Osteoblast (primary cell): Measurements from ENCODE around the gene CFAP97D1. TPM values are rescaled to one million over a fixed set of nuclear protein-coding genes. Genes with fewer than 3 reads are reported as not detected.

Experiments used
- DNase-seq: peaks from one replicate; pipeline ENCODE4 v3.0.0; 2011; ENCODE audit warnings: low spot score, mixed read lengths; ENCODE audit not compliant: insufficient read length; ENCODE audit errors: missing footprints
- H2AFZ ChIP-seq: 2 replicates; pipeline ENCODE4 v1.6.0; 2011; ENCODE audit warnings: mild to moderate bottlenecking, low read length
- H3K27ac ChIP-seq: 2 replicates; pipeline ENCODE4 v1.5.1; 2011; ENCODE audit warnings: mild to moderate bottlenecking, low read depth, low read length, moderate library complexity
- H3K27me3 ChIP-seq: 2 replicates; pipeline ENCODE4 v1.6.0; 2012; ENCODE audit warnings: mild to moderate bottlenecking, control low read depth, inconsistent platforms, low read length, moderate library complexity; ENCODE audit not compliant: insufficient read depth
- H3K36me3 ChIP-seq: 2 replicates; pipeline ENCODE4 v1.5.1; 2011; ENCODE audit warnings: mild to moderate bottlenecking, low read length, control low read depth, moderate library complexity; ENCODE audit not compliant: insufficient read depth
- H3K4me1 ChIP-seq: 2 replicates; pipeline ENCODE4 v1.5.1; 2011; ENCODE audit warnings: mild to moderate bottlenecking, low read length, control low read depth, moderate library complexity; ENCODE audit not compliant: insufficient read depth
- H3K4me2 ChIP-seq: 2 replicates; pipeline ENCODE4 v1.6.0; 2011; ENCODE audit warnings: mild to moderate bottlenecking, low read length; ENCODE audit not compliant: insufficient read depth
- H3K4me3 ChIP-seq: fragments of 200-600 bp; sonication (generic); 3 replicates; pipeline ENCODE4 v1.5.1; 2012; ENCODE audit warnings: mild to moderate bottlenecking, low read length, inconsistent platforms; ENCODE audit not compliant: insufficient read depth
- H3K79me2 ChIP-seq: 2 replicates; pipeline ENCODE4 v1.6.0; 2012; ENCODE audit warnings: mild to moderate bottlenecking, low read length, control low read depth, inconsistent platforms; ENCODE audit not compliant: insufficient read depth
- H3K9me3 ChIP-seq: 2 replicates; pipeline ENCODE4 v1.5.1; 2011; ENCODE audit warnings: low read depth, low read length, control low read depth
- H4K20me1 ChIP-seq: 2 replicates; pipeline ENCODE4 v1.6.0; 2012; ENCODE audit warnings: mild to moderate bottlenecking, low read length, control low read depth; ENCODE audit not compliant: insufficient read depth
- total RNA-seq: library from RNA; depleted of rRNA; stranded (reverse); fragments of >200 nt; gene quantifications from 2 replicates; pipeline ENCODE4 v1.2.3, GENCODE V29; 2012
- TF ChIP-seq, protein P1 (sequence below): IDR thresholded peaks from 2 replicates; pipeline ENCODE4 v1.5.1; 2011; ENCODE audit warnings: mild to moderate bottlenecking, low read depth, low read length, moderate library complexity; ENCODE audit errors: extremely low read depth

Gene CFAP97D1
- total RNA-seq, 1 donor: not detected

DNA sequence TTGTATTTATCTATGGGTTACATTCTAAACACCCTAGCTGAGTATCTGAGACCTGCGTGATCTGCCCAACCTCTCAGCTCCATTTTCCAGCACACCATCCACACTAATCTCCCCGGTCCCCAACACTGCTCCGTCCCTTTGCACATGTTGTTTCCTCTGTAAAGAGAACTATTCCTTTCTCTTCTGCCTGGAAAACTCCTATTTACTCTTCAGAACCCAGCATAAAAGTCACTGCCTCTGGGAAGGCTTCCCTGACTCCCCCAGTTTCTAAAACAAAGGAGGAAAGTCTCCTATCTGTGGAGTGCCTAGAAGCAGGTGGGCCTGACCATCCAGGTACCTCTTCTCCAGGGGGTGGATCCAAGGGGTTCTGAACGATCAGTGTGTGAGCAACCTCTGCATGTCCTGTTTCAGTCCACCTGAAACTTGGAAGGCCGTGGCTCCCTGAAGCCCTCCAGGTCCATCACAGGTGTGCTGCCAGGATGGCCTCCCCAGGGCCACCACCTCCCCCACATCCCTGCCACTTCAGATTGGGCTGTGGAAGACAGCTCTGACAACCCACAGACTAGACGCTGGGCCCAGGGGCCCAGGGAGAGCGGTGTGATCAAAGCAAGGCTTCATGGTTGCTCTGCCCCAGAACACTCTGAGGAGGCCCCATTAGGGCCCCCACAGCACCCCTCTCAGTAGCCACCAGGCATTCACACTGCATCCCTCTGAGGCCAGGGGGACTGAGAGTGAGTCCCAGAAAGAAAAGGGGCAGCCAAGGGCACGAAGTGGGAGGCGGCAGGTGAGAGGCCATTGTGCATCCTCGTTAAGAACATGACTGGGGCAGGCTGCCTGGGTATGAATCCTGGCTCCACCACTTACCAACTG lies 32.4 kb downstream of the CFAP97D1 start:
- peaks cover 9% of the 10 kb centered on the region for H3K4me1 ChIP-seq
- TF ChIP-seq, protein P1, sequence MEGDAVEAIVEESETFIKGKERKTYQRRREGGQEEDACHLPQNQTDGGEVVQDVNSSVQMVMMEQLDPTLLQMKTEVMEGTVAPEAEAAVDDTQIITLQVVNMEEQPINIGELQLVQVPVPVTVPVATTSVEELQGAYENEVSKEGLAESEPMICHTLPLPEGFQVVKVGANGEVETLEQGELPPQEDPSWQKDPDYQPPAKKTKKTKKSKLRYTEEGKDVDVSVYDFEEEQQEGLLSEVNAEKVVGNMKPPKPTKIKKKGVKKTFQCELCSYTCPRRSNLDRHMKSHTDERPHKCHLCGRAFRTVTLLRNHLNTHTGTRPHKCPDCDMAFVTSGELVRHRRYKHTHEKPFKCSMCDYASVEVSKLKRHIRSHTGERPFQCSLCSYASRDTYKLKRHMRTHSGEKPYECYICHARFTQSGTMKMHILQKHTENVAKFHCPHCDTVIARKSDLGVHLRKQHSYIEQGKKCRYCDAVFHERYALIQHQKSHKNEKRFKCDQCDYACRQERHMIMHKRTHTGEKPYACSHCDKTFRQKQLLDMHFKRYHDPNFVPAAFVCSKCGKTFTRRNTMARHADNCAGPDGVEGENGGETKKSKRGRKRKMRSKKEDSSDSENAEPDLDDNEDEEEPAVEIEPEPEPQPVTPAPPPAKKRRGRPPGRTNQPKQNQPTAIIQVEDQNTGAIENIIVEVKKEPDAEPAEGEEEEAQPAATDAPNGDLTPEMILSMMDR: no peak
- no peaks in the 10 kb centered on the region for H3K27me3 ChIP-seq
- H3K36me3 ChIP-seq: peaks cover 50% of the 10 kb centered on the region
- H4K20me1 ChIP-seq: no peaks in the 10 kb centered on the region
- no peak for DNase-seq
- no peak overlapping the region for H2AFZ ChIP-seq
- H3K9me3 ChIP-seq: no peaks in the 10 kb centered on the region
- no peak overlapping the region for H3K4me3 ChIP-seq
- H3K79me2 ChIP-seq: no peaks in the 10 kb centered on the region
- H3K4me2 ChIP-seq: no peak overlapping the region
- no peak overlapping the region for H3K27ac ChIP-seq

DNA sequence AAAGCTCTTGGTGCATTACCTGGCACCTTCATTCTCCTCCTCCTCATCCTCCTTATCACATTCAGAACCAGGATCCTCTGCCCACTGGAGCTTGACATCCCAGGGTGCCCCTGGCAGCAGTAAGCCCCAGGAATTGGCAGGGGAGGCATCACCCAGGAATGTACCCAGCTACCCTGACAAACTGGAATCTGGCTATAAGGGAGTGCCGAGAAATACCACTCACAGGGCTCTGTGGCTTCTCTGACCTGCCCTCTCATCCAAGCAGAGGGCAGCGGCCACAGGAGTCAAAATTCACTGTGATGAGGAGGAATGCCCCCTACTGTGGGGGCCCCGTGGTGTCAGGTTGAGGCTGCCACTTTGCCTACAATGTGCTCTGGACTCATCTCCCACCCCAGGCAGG lies 33.2 kb downstream of the CFAP97D1 start:
- Histone ChIP-seq H3K4me1 (peaks cover 9% of the 10 kb centered on the region), H3K9me3 (no peaks in the 10 kb centered on the region), H3K4me2 (no peak overlapping the region), H3K27ac (no peak overlapping the region), H3K27me3 (no peaks in the 10 kb centered on the region), H3K79me2 (no peaks in the 10 kb centered on the region), H3K36me3 (peaks cover 46% of the 10 kb centered on the region), H3K4me3 (no peak overlapping the region), H4K20me1 (no peaks in the 10 kb centered on the region), H2AFZ (no peak overlapping the region)
- no peak for DNase-seq
- TF ChIP-seq, protein P1: no peak

DNA sequence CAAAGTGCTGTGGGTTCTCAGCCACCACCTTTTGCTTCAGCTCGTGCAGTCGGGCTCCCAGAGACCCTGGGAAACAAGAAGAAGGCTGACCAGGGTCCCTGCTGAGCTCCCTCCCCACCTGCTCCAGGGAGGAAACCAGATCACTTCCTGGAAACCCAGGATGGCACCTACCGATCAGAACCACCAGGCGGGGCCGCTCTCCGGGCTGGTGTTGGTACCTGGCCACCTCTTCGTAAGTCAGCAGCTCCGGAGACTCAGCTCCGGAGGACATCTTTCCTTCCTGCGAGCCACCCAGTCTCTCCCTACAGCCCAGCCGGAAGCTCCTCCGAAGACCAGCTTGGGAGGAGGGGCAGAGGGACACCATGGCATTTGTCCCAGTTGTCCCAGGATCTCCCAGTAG lies 33.8 kb downstream of the CFAP97D1 start:
- no peak for DNase-seq
- H3K27ac ChIP-seq: no peak overlapping the region

DNA sequence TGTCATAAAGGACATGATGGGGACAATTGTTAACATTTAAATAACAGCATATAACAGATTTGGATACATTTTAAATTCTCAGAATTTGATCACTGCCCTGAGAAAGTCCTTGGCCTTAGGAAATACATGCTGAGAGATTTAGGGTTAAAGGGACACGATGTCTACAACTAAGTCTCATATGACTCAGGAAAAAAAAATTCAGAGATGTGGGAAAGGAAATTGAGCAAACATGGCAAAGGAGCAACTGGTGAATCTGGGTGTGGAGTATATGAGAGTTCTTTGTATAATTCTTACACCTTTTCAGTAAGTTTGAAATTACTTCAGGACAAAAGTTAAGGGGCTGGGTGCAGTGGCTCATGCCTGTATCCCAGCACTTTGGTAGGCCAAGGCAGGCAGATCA lies 34.5 kb downstream of the CFAP97D1 start:
- TF ChIP-seq, protein P1: no peak
- H3K4me2 ChIP-seq: no peak overlapping the region
- DNase-seq: peak; percentile 89

More for the DNA sequence above, 33.8 kb downstream of the CFAP97D1 start:
- no peaks in the 10 kb centered on the region for H3K27me3 ChIP-seq
- no peak overlapping the region for H3K4me3 ChIP-seq
- no peaks in the 10 kb centered on the region for H3K79me2 ChIP-seq
- no peaks in the 10 kb centered on the region for H3K9me3 ChIP-seq
- H2AFZ ChIP-seq: no peak overlapping the region
- H3K4me1 ChIP-seq: peaks cover 9% of the 10 kb centered on the region
- H4K20me1 ChIP-seq: no peaks in the 10 kb centered on the region
- no peak overlapping the region for H3K4me2 ChIP-seq
- H3K36me3 ChIP-seq: peaks cover 41% of the 10 kb centered on the region
- TF ChIP-seq, protein P1: no peak

More for the DNA sequence above, 34.5 kb downstream of the CFAP97D1 start:
- no peak overlapping the region for H2AFZ ChIP-seq
- H3K79me2 ChIP-seq: no peaks in the 10 kb centered on the region
- no peak overlapping the region for H3K27ac ChIP-seq
- H3K36me3 ChIP-seq: peaks cover 40% of the 10 kb centered on the region
- H3K4me3 ChIP-seq: no peak overlapping the region
- H3K9me3 ChIP-seq: no peaks in the 10 kb centered on the region
- H4K20me1 ChIP-seq: no peaks in the 10 kb centered on the region
- no peaks in the 10 kb centered on the region for H3K27me3 ChIP-seq
- H3K4me1 ChIP-seq: peaks cover 9% of the 10 kb centered on the region
